ENCODE data around the gene NFIX.

Gene NFIX

GRCh38 chr19:13085666-13086065 lies 90.4 kb downstream of the NFIX start:
- Histone ChIP-seq H3K9ac (ENCODE audit: low read depth, low read length) (no peak overlapping the region), H3K9me3 (ENCODE audit: insufficient read depth, low read depth, low read length) (no peaks in the 10 kb centered on the region), H3K4me1 (ENCODE audit: insufficient read depth, low read length) (peaks cover 7% of the 10 kb centered on the region; the same call in 1 of the 2 replicates), H3K27ac (ENCODE audit: low read depth, low read length) (no peak overlapping the region), H3K4me3 (ENCODE audit: low read length) (no peak overlapping the region), H3K36me3 (ENCODE audit: insufficient read depth, low read length) (no peaks in the 10 kb centered on the region), H3K27me3 (ENCODE audit: insufficient read depth, low read length) (peaks cover 30% of the 10 kb centered on the region)
- 77% methylated on average over 7 of the region's 7 CpGs for WGBS

DNA sequence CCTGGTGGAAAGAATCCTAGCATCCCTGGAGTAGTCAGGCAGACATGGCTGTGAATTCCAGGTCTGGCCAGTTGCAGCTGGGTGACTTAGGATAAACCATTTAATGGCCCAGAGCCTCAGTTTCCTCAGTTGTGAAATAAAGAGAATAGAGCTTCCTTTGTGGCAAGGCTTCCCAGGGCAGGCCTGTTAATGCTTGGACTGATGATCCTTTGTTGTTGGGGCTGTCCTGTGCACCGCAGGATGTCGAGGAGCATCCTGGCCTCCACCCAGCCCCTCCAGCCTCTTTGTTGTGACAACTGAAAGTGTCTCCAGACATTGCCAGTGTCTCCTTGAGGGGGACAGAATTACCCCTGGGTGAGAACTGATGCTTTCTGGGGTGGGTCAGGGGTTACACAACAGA lies 91.1 kb downstream of the NFIX start:
- H3K9ac ChIP-seq (ENCODE audit: low read depth, low read length): no peak overlapping the region
- no peaks in the 10 kb centered on the region for H3K36me3 ChIP-seq (ENCODE audit: insufficient read depth, low read length)
- WGBS: 81% methylated on average over 2 of the region's 2 CpGs
- no peaks in the 10 kb centered on the region for H3K9me3 ChIP-seq (ENCODE audit: insufficient read depth, low read depth, low read length)
- H3K4me1 ChIP-seq (ENCODE audit: insufficient read depth, low read length): peaks cover 14% of the 10 kb centered on the region
- H3K27me3 ChIP-seq (ENCODE audit: insufficient read depth, low read length): peaks cover 31% of the 10 kb centered on the region
- no peak overlapping the region for H3K4me3 ChIP-seq (ENCODE audit: low read length)
- H3K27ac ChIP-seq (ENCODE audit: low read depth, low read length): no peak overlapping the region

GRCh38 chr19:13087295-13087694 lies 92.0 kb downstream of the NFIX start:
- Histone ChIP-seq H3K27me3 (ENCODE audit: insufficient read depth, low read length) (peaks cover 34% of the 10 kb centered on the region), H3K4me1 (ENCODE audit: insufficient read depth, low read length) (peaks cover 23% of the 10 kb centered on the region), H3K9me3 (ENCODE audit: insufficient read depth, low read depth, low read length) (no peaks in the 10 kb centered on the region), H3K4me3 (ENCODE audit: low read length) (no peak overlapping the region), H3K9ac (ENCODE audit: low read depth, low read length) (no peak overlapping the region), H3K36me3 (ENCODE audit: insufficient read depth, low read length) (no peaks in the 10 kb centered on the region), H3K27ac (ENCODE audit: low read depth, low read length) (no peak overlapping the region)
- 91% methylated on average over 12 of the region's 12 CpGs for WGBS

GRCh38 chr19:13087795-13088537 lies 92.7 kb downstream of the NFIX start:
- Histone ChIP-seq H3K4me1 (ENCODE audit: insufficient read depth, low read length) (peaks cover 21% of the 10 kb centered on the region), H3K4me3 (ENCODE audit: low read length) (no peak overlapping the region), H3K27me3 (ENCODE audit: insufficient read depth, low read length) (peaks cover 41% of the 10 kb centered on the region), H3K9ac (ENCODE audit: low read depth, low read length) (no peak overlapping the region), H3K27ac (ENCODE audit: low read depth, low read length) (no peak overlapping the region), H3K9me3 (ENCODE audit: insufficient read depth, low read depth, low read length) (no peaks in the 10 kb centered on the region), H3K36me3 (ENCODE audit: insufficient read depth, low read length) (no peaks in the 10 kb centered on the region)
- 94% methylated on average over 36 of the region's 37 CpGs for WGBS

- Histone ChIP-seq H3K27me3 (ENCODE audit: insufficient read depth, low read length) (peaks cover 39% of the 10 kb centered on the region), H3K27ac (ENCODE audit: low read depth, low read length) (no peak overlapping the region), H3K4me1 (ENCODE audit: insufficient read depth, low read length) (peaks cover 16% of the 10 kb centered on the region), H3K9ac (ENCODE audit: low read depth, low read length) (no peak overlapping the region), H3K36me3 (ENCODE audit: insufficient read depth, low read length) (no peaks in the 10 kb centered on the region), H3K9me3 (ENCODE audit: insufficient read depth, low read depth, low read length) (no peaks in the 10 kb centered on the region), H3K4me3 (ENCODE audit: low read length) (no peak overlapping the region)
- WGBS: 87% methylated on average over 5 of the region's 5 CpGs
Observed at GRCh38 chr19:13089139-13089856, 94.0 kb downstream of the NFIX start.

DNA sequence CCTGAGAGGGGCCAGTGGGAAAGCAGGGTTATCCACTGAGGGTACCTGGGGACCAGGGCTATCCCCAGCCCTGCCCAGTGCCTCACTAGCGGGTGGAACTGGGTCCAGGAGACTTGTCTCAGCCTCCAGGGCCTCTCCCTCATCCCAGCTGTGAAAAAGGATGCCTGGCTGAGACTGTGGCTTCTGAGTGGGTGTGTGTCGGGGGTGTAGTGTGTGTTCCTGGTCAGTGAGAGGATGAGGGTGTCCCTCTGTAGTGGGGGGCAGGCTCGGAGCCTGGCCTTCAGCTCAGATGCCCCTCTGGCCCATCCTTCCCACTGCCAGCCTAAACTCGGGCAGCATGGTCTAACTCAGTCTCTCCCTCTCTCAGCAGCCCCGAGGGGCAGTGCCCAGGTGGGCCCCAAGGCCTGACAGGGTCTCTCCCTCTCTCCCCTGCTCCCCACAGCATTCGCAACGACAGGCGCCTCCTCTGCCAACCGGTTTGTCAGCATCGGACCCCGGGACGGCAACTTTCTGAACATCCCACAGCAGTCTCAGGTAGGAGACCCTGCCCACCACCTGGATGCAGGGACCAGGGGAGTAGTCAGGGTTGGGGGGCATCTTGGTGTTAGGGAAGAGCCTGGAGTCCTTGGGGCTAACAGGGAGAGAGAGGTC lies 94.7 kb downstream of the NFIX start:
- H3K36me3 ChIP-seq (ENCODE audit: insufficient read depth, low read length): no peaks in the 10 kb centered on the region

GRCh38 chr19:13090511-13091231 lies 95.4 kb downstream of the NFIX start:
- 82% methylated on average over 9 of the region's 10 CpGs for WGBS
- Histone ChIP-seq H3K4me3 (ENCODE audit: low read length) (no peak overlapping the region), H3K27me3 (ENCODE audit: insufficient read depth, low read length) (peaks cover 45% of the 10 kb centered on the region), H3K9me3 (ENCODE audit: insufficient read depth, low read depth, low read length) (no peaks in the 10 kb centered on the region), H3K27ac (ENCODE audit: low read depth, low read length) (no peak overlapping the region), H3K9ac (ENCODE audit: low read depth, low read length) (no peak overlapping the region), H3K4me1 (ENCODE audit: insufficient read depth, low read length) (peaks cover 16% of the 10 kb centered on the region), H3K36me3 (ENCODE audit: insufficient read depth, low read length) (no peaks in the 10 kb centered on the region)

More for the DNA sequence above, 94.7 kb downstream of the NFIX start:
- no peak overlapping the region for H3K9ac ChIP-seq (ENCODE audit: low read depth, low read length)
- no peaks in the 10 kb centered on the region for H3K9me3 ChIP-seq (ENCODE audit: insufficient read depth, low read depth, low read length)
- H3K4me1 ChIP-seq (ENCODE audit: insufficient read depth, low read length): peaks cover 16% of the 10 kb centered on the region
- 89% methylated on average over 12 of the region's 12 CpGs for WGBS
- no peak overlapping the region for H3K4me3 ChIP-seq (ENCODE audit: low read length)
- H3K27me3 ChIP-seq (ENCODE audit: insufficient read depth, low read length): peaks cover 45% of the 10 kb centered on the region
- no peak overlapping the region for H3K27ac ChIP-seq (ENCODE audit: low read depth, low read length)

GRCh38 chr19:13091400-13092157 lies 96.3 kb downstream of the NFIX start:
- 25% methylated on average over 25 of the region's 25 CpGs for WGBS
- H3K4me3 ChIP-seq (ENCODE audit: low read length): no peak overlapping the region; the same call in 1 of the 2 replicates
- peaks cover 46% of the 10 kb centered on the region for H3K27me3 ChIP-seq (ENCODE audit: insufficient read depth, low read length)
- H3K36me3 ChIP-seq (ENCODE audit: insufficient read depth, low read length): no peaks in the 10 kb centered on the region
- H3K9ac ChIP-seq (ENCODE audit: low read depth, low read length): 0 out of 2 replicates have a peak overlapping the region, but pooled peaks have one; percentile 8
- H3K4me1 ChIP-seq (ENCODE audit: insufficient read depth, low read length): peaks cover 16% of the 10 kb centered on the region
- no peak overlapping the region for H3K27ac ChIP-seq (ENCODE audit: low read depth, low read length)
- H3K9me3 ChIP-seq (ENCODE audit: insufficient read depth, low read depth, low read length): no peaks in the 10 kb centered on the region

DNA sequence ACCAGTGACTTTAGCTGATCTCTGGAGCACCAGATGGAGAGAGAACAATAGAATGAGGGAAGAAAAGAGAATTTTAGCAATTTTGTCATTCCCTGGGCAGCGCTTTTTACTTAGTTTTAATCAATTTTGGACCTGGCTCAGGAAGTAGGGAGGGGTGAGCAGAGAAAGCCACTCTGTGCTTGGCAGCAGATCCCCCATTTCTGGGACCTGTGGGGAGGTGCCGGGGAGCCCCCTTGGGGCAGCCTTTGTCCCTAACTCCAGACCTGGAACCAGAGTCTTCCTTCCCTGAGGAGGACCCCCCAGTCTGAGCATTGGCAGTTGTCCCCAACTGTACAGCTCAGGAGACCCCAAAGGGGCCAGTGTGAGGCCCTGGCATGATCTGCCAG lies 96.9 kb downstream of the NFIX start:
- WGBS: 82% methylated on average over 2 of the region's 2 CpGs
- H3K36me3 ChIP-seq (ENCODE audit: insufficient read depth, low read length): no peaks in the 10 kb centered on the region
- no peak overlapping the region for H3K27ac ChIP-seq (ENCODE audit: low read depth, low read length)
- no peak overlapping the region; the same call in 1 of the 2 replicates for H3K4me3 ChIP-seq (ENCODE audit: low read length)
- H3K27me3 ChIP-seq (ENCODE audit: insufficient read depth, low read length): peaks cover 52% of the 10 kb centered on the region
- no peaks in the 10 kb centered on the region for H3K9me3 ChIP-seq (ENCODE audit: insufficient read depth, low read depth, low read length)
- no peak overlapping the region for H3K9ac ChIP-seq (ENCODE audit: low read depth, low read length)
- peaks cover 19% of the 10 kb centered on the region for H3K4me1 ChIP-seq (ENCODE audit: insufficient read depth, low read length)

DNA sequence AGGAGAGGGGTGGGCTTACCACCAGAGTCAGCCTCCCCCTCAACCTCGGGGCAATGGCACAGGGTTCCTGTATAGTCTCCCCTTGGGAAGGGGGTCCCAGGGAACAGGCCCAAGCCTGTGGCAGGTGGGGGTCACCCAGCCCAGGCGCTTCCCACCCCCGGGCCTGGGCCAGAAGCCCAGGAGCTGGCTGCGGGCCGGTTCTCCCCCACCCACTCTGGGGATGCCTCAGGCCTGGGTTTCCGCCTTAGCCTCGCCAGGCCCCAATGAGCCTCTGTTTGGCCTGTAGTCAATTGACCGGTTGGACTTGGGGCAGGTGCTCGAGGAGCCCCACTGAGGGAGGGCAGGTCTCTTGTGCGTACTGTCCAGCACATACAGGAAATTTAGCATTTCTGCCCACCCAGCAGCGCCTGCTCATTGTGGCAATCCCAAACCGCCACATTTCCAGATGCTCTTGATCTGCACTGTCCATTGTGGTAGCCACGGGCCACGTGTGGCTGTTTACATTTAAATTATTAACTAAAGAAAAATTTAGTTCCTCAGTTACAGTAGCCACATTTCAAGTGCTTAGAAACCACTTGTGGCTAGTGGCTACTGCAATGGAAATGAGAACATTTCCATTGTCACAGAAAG lies 97.4 kb downstream of the NFIX start:
- Histone ChIP-seq H3K4me3 (ENCODE audit: low read length) (no peak overlapping the region), H3K9me3 (ENCODE audit: insufficient read depth, low read depth, low read length) (no peaks in the 10 kb centered on the region), H3K36me3 (ENCODE audit: insufficient read depth, low read length) (no peaks in the 10 kb centered on the region), H3K27ac (ENCODE audit: low read depth, low read length) (no peak overlapping the region), H3K27me3 (ENCODE audit: insufficient read depth, low read length) (peaks cover 58% of the 10 kb centered on the region), H3K9ac (ENCODE audit: low read depth, low read length) (no peak overlapping the region), H3K4me1 (ENCODE audit: insufficient read depth, low read length) (peaks cover 21% of the 10 kb centered on the region)
- WGBS: 90% methylated on average over 12 of the region's 14 CpGs

Measured in HUES64 (cell line).